ENCODE results near the gene PKP3.

GRCh38 chr11:357582-357981 is 36.4 kb upstream of the PKP3 start:
- TF ChIP-seq CTCF (conservative IDR thresholded peaks at IDR 0.05; ENCODE audit: low read length), result no peak
- no peak for TF ChIP-seq EZH2phosphoT487 (IDR thresholded peaks at IDR 0.05; ENCODE audit: borderline replicate concordance, low read depth, low read length)
